Type B pancreatic cell (in vitro differentiated cells): ENCODE data around the gene NDUFA13. TPM values are rescaled to one million over a fixed set of nuclear protein-coding genes. Genes with fewer than 3 reads are reported as not detected.

Experiments
- DNase-seq: peaks from one replicate; pipeline ENCODE4 v3.0.0; 2021; ENCODE audit warnings: mixed read lengths; ENCODE audit not compliant: unreplicated experiment; ENCODE audit errors: extremely low spot score
- H3K27ac Mint-ChIP-seq: 2 replicates; pipeline ENCODE4 v1.8.0; 2021; ENCODE audit warnings: mild to moderate bottlenecking, mixed read lengths
- H3K27me3 Mint-ChIP-seq: 2 replicates; pipeline ENCODE4 v1.8.0; 2021; ENCODE audit warnings: mixed read lengths
- H3K36me3 Mint-ChIP-seq: 2 replicates; pipeline ENCODE4 v1.8.0; 2021; ENCODE audit warnings: mixed read lengths
- H3K4me1 Mint-ChIP-seq: one replicate; pipeline ENCODE4 v1.8.0; 2021; ENCODE audit warnings: mixed read lengths; ENCODE audit not compliant: unreplicated experiment
- H3K4me3 Mint-ChIP-seq: 2 replicates; pipeline ENCODE4 v1.8.0; 2021; ENCODE audit warnings: mild to moderate bottlenecking, mixed read lengths
- H3K9me3 Mint-ChIP-seq: 2 replicates; pipeline ENCODE4 v1.8.0; 2021; ENCODE audit warnings: mixed read lengths
- total RNA-seq: library from RNA; stranded (reverse); gene quantifications from 2 replicates; pipeline ENCODE4 v1.2.1, GENCODE V29; 2021; ENCODE audit warnings: low replicate concordance
- TF ChIP-seq, protein P1 (sequence below): fragments of 200-600 bp; sonication (generic); conservative IDR thresholded peaks from 2 replicates; pipeline ENCODE4 v1.5.0; 2021; ENCODE audit warnings: antibody characterized with exemption, mild to moderate bottlenecking

Gene NDUFA13
- total RNA-seq, 1 donor from 2014 or later: 396 TPM

DNA sequence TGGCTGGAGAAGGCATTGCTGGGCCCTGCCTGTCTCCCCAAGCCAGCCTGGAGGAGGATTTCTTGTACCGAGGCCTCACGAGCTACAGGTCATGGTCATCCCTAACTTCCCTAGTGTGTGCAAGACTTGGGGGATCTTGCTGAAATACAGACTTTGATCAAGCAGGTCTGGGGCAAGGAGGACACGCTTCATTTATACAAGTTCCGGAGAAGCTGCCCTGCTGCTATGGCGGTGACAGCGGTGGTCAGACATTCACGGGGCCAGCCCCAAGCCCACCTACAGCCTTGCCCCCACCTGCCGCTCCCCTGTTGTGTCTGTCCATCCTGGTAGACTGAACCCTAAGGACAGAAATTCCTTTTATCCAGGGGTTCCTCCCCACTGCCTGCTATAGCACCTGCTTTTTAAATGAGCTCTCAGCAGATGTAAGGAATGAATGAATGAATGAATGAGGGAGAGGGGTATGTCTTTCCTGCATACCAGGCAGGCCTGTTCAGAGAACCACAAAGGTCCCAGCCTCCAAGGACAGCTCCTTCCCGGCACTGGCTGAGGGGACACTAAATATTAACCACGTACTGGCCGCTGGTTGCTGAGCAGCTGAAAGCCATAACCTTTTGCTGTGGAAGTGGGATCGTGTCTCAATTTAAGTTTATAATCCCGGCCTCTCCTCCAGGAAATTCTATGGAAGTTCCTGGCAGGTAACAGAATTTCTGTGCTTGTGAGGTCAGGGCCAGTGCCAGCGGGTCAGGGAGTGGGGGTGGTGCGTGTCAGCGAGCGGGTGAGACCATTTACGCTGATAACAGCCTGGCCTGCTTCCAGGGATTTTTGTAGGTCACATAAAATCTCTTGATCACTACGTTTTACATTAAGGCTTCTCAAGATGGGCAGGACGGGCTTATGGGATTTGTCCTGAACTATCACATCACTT is 27.8 kb upstream of the NDUFA13 start:
- no peak for DNase-seq
- Mint-ChIP-seq H3K36me3 (peaks cover 2% of the 10 kb centered on the region), H3K27me3 (no peaks in the 10 kb centered on the region), H3K9me3 (no peaks in the 10 kb centered on the region), H3K4me3 (peak overlapping the region; percentile 77), H3K4me1 (peaks cover 56% of the 10 kb centered on the region), H3K27ac (peak overlapping the region; percentile 94)
- TF ChIP-seq, protein P1, sequence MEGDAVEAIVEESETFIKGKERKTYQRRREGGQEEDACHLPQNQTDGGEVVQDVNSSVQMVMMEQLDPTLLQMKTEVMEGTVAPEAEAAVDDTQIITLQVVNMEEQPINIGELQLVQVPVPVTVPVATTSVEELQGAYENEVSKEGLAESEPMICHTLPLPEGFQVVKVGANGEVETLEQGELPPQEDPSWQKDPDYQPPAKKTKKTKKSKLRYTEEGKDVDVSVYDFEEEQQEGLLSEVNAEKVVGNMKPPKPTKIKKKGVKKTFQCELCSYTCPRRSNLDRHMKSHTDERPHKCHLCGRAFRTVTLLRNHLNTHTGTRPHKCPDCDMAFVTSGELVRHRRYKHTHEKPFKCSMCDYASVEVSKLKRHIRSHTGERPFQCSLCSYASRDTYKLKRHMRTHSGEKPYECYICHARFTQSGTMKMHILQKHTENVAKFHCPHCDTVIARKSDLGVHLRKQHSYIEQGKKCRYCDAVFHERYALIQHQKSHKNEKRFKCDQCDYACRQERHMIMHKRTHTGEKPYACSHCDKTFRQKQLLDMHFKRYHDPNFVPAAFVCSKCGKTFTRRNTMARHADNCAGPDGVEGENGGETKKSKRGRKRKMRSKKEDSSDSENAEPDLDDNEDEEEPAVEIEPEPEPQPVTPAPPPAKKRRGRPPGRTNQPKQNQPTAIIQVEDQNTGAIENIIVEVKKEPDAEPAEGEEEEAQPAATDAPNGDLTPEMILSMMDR: no peak

DNA sequence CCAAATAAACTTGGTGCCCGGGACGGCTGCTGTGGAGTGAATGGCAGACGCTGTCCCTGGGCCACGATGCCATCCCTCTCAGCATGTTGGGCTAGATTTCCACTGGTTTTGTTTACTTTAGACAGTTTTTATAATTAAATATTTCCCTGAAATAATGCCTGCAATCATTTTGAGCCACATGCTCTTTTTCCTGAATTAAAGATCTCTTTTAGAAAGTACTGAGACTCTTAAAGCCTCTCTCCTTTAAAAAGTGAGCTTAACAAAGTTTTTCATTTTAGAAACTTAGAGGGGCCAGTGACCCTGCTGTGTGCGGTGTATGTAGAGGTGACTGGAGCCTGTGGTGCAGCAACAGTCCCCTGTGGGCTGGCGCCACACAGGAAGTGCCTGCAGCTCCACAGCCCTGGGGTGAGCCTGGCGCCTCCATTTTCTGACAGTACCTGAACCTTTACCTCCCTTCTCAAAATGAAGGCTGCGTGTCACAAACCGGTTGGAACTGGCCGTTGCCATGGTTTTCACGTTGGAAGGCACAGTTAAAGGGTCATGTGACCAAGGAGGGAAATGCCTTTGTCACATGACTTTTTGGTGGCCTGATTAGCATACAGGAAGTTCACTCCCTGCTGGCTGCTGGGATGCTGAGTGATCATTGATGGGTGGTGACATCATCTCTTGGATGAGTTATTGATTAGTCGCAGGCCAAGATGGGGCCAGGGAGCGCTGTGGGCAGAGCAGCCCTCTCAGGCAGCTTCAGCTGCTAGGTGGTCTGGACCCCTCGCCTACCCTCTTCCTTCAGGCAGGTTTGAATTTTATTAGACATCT is 26.9 kb upstream of the NDUFA13 start:
- peaks cover 54% of the 10 kb centered on the region for H3K4me1 Mint-ChIP-seq
- peak overlapping the region; percentile 94 for H3K27ac Mint-ChIP-seq
- no peaks in the 10 kb centered on the region for H3K36me3 Mint-ChIP-seq
- no peaks in the 10 kb centered on the region for H3K9me3 Mint-ChIP-seq
- peak overlapping the region; percentile 77 for H3K4me3 Mint-ChIP-seq
- no peaks in the 10 kb centered on the region for H3K27me3 Mint-ChIP-seq
- DNase-seq: no peak
- TF ChIP-seq, protein P1: no peak

DNA sequence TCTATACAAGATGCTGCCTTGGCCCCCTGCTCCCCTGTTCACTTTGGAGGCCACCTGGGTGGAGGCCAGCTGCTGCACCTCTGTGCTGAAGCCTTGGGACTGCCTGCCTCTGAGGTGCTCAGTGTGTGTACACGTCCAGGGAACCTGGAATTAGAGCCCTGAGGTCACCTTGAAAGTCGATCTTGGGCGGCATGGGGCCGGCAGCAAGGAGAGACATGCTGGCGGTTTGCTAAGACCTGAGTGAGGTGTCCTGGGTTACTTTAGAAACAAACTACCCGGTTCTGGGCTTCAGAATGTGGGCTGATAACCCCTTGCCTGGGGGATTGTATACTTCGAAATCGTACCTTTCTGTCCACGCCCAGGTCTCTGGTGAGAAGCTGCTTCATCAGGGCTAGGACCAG is 26.2 kb upstream of the NDUFA13 start:
- DNase-seq: no peak

DNA sequence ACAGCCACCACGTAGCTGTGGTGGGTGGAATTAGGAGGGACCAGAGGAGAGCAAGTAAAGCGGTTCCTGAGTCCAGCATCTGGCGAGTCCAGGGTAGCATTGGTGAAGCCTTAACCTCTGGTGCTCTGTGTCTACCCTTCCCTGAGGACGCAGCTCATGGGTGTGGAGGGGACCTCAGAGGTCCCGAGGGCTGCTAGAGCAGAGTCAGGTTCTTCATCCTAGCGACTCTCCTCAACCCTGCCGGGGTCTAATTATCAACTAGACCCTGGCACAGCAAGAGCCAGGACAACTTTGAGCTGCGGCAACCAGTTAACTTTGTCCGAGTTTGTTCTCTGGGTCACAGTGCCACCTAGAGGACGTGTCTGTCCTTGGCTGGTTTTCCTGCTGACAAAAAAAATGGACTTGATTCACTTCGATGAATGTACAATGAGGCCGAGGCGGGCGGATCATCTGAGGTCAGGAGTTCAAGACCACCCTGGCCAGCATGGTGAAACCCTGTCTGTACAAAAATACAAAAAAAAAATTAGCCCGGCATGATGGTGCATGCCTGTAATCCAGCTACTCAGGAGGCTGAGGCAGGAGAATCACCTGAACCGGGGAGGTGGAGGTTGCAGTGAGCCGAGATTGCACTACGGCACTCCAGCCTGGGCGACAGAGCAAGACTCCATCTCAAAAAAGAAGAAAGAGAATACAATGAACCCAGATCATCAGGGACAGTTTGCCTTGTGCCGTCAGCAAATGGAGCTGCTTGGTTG is 25.6 kb upstream of the NDUFA13 start:
- H3K4me1 Mint-ChIP-seq: peaks cover 48% of the 10 kb centered on the region
- TF ChIP-seq, protein P1: peak; percentile 94
- no peaks in the 10 kb centered on the region for H3K36me3 Mint-ChIP-seq
- no peaks in the 10 kb centered on the region for H3K27me3 Mint-ChIP-seq
- H3K4me3 Mint-ChIP-seq: peak overlapping the region; percentile 60
- no peak for DNase-seq
- H3K27ac Mint-ChIP-seq: peak overlapping the region; percentile 94
- no peaks in the 10 kb centered on the region for H3K9me3 Mint-ChIP-seq

More for the DNA sequence above, 26.2 kb upstream of the NDUFA13 start:
- Mint-ChIP-seq H3K4me3 (peak overlapping the region; percentile 77), H3K27ac (peak overlapping the region; percentile 94), H3K9me3 (no peaks in the 10 kb centered on the region), H3K27me3 (no peaks in the 10 kb centered on the region), H3K36me3 (no peaks in the 10 kb centered on the region), H3K4me1 (peaks cover 54% of the 10 kb centered on the region)
- TF ChIP-seq, protein P1: no peak

DNA sequence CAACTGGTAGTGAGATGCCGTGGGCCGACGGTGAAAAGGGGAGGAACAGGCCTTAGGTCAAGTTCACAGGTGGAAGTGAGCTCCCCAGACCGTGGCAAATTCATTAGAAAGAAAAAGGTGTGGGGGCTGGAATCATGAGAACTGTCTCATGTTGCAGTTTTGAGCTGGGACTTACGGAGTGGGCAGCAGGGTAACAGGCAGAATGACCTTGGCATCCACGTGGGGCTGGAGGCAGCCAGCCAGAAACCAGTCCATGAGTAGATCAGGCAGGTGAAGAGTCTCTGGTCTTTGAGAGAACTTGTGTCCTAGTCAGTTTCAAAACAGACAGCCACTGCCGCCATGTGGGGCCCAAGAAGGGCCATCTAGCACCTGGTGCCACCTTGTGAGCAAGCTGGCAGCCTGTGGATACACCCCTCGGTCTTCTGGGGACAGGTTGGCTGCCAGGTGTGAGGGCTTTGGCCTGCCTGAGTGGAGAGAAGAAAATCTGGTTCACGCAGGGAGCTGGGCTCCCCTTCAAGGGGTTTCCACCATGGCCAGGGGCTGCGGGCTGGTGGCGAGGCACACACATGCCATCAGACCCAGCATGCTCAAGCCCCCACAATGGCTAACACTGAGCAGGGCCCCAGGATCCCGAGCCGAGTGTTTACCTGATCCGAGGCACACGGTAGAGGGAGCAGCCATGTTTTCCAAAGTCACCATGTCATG is 24.6 kb upstream of the NDUFA13 start:
- no peaks in the 10 kb centered on the region for H3K36me3 Mint-ChIP-seq
- no peak overlapping the region for H3K27ac Mint-ChIP-seq
- H3K4me3 Mint-ChIP-seq: no peak overlapping the region
- H3K9me3 Mint-ChIP-seq: no peaks in the 10 kb centered on the region
- DNase-seq: no peak
- no peaks in the 10 kb centered on the region for H3K27me3 Mint-ChIP-seq
- TF ChIP-seq, protein P1: no peak
- peaks cover 39% of the 10 kb centered on the region for H3K4me1 Mint-ChIP-seq
